Upper lobe of left lung (tissue), 4 donors: ENCODE measurements around the gene ANKUB1.

ENCODE experiments used
- EP300 ChIP-seq, 4 donors: sonication (generic); formaldehyde crosslinking; IDR thresholded peaks; one replicate each; pipeline ENCODE4 v1.5.1; 2017; ENCODE audit warnings: antibody characterized with exemption in 4 of 4, control low read depth in 2 of 4
- POLR2A ChIP-seq, 4 donors: fragments of 450-650 bp; IDR thresholded peaks; one replicate each; pipeline ENCODE4 v1.5.1; 2016 to 2017; ENCODE audit warnings: antibody characterized with exemption in 4 of 4, mild to moderate bottlenecking in 2 of 4
- POLR2AphosphoS5 ChIP-seq, 2 donors: sonication (generic); formaldehyde crosslinking; IDR thresholded peaks; one replicate each; pipeline ENCODE4 v1.5.1; 2017; ENCODE audit warnings: antibody characterized with exemption in 2 of 2
- TF ChIP-seq, protein P1 (sequence below), 6 experiments: fragments of 450-650 bp in 4 of 6; fragments of 200-600 bp in 2 of 6; sonication (generic) in 2 of 6; IDR thresholded peaks; one replicate each; pipeline ENCODE4 v1.5.1; 2016 to 2019; ENCODE audit warnings: antibody characterized with exemption in 6 of 6

DNA sequence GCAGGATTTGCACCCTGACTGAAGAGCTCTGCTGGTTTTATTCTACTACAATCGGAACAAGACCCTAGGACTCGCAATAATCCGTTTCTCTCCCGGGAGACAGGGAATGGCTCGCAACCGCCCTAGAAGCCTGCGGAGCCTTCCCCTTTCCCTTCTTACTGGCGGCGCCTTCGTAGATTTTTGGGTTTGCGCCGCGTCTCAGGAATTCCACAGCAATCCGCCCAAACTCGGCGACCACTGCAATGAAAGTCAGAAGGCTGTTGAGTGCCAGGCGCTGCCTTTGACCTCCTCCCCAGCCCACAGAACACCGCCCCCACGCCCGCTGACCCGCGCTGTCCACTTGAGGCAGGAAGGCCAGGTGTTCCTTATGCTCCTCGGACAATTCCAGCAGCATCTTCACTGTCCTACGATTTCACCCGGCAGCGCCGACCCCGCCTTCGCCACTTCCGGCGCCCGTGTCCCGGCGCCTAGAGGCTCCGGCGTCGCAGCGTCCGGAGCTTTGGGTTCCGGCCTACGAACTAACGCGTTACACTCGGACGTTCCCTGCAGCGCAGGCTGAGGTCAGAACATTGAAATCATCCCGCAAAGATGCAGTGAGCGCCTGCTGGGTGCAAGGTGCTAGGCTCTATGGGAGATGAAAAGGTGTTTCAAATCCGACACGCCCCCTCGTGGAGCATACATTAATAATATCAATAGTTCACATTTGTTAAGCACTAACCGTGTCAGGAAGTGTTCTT is 40.1 kb downstream of the ANKUB1 start, which contains the start of gene COMMD2:
- TF ChIP-seq POLR2AphosphoS5 (IDR thresholded peaks at IDR 0.05) (peak; percentile 80 to 82), POLR2A (IDR thresholded peaks at IDR 0.05) (peak in 2 of 4 donors; percentile 71 to 81), EP300 (IDR thresholded peaks at IDR 0.05) (no peak)
- TF ChIP-seq, protein P1, sequence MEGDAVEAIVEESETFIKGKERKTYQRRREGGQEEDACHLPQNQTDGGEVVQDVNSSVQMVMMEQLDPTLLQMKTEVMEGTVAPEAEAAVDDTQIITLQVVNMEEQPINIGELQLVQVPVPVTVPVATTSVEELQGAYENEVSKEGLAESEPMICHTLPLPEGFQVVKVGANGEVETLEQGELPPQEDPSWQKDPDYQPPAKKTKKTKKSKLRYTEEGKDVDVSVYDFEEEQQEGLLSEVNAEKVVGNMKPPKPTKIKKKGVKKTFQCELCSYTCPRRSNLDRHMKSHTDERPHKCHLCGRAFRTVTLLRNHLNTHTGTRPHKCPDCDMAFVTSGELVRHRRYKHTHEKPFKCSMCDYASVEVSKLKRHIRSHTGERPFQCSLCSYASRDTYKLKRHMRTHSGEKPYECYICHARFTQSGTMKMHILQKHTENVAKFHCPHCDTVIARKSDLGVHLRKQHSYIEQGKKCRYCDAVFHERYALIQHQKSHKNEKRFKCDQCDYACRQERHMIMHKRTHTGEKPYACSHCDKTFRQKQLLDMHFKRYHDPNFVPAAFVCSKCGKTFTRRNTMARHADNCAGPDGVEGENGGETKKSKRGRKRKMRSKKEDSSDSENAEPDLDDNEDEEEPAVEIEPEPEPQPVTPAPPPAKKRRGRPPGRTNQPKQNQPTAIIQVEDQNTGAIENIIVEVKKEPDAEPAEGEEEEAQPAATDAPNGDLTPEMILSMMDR (IDR thresholded peaks at IDR 0.05): peak; percentile 12 to 45 (median 30)
